Thoracic aorta (tissue), 2 donors: Measurements from ENCODE around the gene B3GAT2. TPM values are rescaled to one million over a fixed set of nuclear protein-coding genes. Genes with fewer than 3 reads are reported as not detected.
"Not testable (repeated sequence)": the region's sequence is repeated elsewhere in the genome, so short reads cannot be mapped to it uniquely, and the experiment has no call there.

ENCODE experiments used
- ATAC-seq: fragments of 150-250 bp; one replicate; pipeline ENCODE4 v1.8.0; 2017; ENCODE audit warnings: low read depth; ENCODE audit not compliant: insufficient number of reproducible peaks, low FRiP score
- DNase-seq: peaks from one replicate; pipeline ENCODE4 v3.0.0-alpha.2; 2020; ENCODE audit warnings: low spot score
- H3K27ac ChIP-seq, 2 donors: fragments of 200-600 bp; sonication (generic); 1 replicate in 1 of 2; 2 replicates in 1 of 2; pipeline ENCODE4 v1.5.1; 2016; ENCODE audit warnings: mild to moderate bottlenecking in 2 of 2, moderate library complexity in 2 of 2
- H3K27me3 ChIP-seq: fragments of 200-600 bp; sonication (generic); replicated peaks from 2 replicates; pipeline ENCODE4 v1.6.0; 2016; ENCODE audit warnings: mild to moderate bottlenecking; ENCODE audit not compliant: insufficient read depth
- H3K36me3 ChIP-seq: fragments of 200-600 bp; sonication (generic); one replicate; pipeline ENCODE4 v1.5.1; 2016
- H3K4me1 ChIP-seq, 2 donors: fragments of 200-600 bp; sonication (generic); 1 replicate in 1 of 2; 2 replicates in 1 of 2; pipeline versions ENCODE4 v1.5.1 to v1.6.0; 2016; ENCODE audit warnings: low read depth in 2 of 2, mild to moderate bottlenecking in 1 of 2; ENCODE audit not compliant: control insufficient read depth in 1 of 2
- H3K4me3 ChIP-seq: fragments of 200-600 bp; sonication (generic); 2 replicates; pipeline ENCODE4 v1.5.1; 2016; ENCODE audit warnings: mild to moderate bottlenecking
- H3K9me3 ChIP-seq: fragments of 200-600 bp; sonication (generic); 2 replicates; pipeline ENCODE4 v1.5.1; 2016
- CTCF ChIP-seq: fragments of 200-600 bp; sonication (generic); IDR thresholded peaks from one replicate; pipeline ENCODE4 v1.5.1; 2019; ENCODE audit warnings: antibody characterized with exemption
- total RNA-seq, 2 donors: library from RNA; depleted of rRNA; stranded (reverse); fragments of >200 nt; gene quantifications; one replicate each; pipeline versions ENCODE4 v1.1.0 to v1.2.3, GENCODE V29; 2016

The B3GAT2 gene
- total RNA-seq, 2 donors from 2014 or later, result not detected

GRCh38 chr6:70954176-70954575 lies 2.7 kb downstream of the B3GAT2 start:
- Histone ChIP-seq H3K4me1 (peaks cover 6 to 21% of the 10 kb centered on the region in 2 donors), H3K9me3 (no peaks in the 10 kb centered on the region), H3K36me3 (no peaks in the 10 kb centered on the region), H3K27me3 (no peaks in the 10 kb centered on the region), H3K27ac (no peak overlapping the region), H3K4me3 (no peak overlapping the region)
- no peak for DNase-seq
- no peak for ATAC-seq
- no peak for TF ChIP-seq CTCF

- TF ChIP-seq CTCF, result no peak
- H3K36me3 ChIP-seq, result no peaks in the 10 kb centered on the region
- no peaks in the 10 kb centered on the region for H3K9me3 ChIP-seq
- no peaks in the 10 kb centered on the region for H3K27me3 ChIP-seq
- H3K27ac ChIP-seq, result no peak overlapping the region
- DNase-seq (no peak), ATAC-seq (no peak)
- peaks cover 6 to 21% of the 10 kb centered on the region in 2 donors for H3K4me1 ChIP-seq
- no peak overlapping the region for H3K4me3 ChIP-seq
These were observed 4.2 kb downstream of the B3GAT2 start for GRCh38 chr6:70952608-70953165.

- H3K27me3 ChIP-seq, H3K27ac ChIP-seq, H3K36me3 ChIP-seq, ATAC-seq, H3K9me3 ChIP-seq, H3K4me3 ChIP-seq, H3K4me1 ChIP-seq, DNase-seq: not testable (repeated sequence)
These were observed 12.5 kb downstream of the B3GAT2 start for GRCh38 chr6:70944321-70944720.

- Histone ChIP-seq H3K27ac (no peak overlapping the region), H3K9me3 (no peaks in the 10 kb centered on the region), H3K4me1 (no peaks in the 10 kb centered on the region), H3K27me3 (no peaks in the 10 kb centered on the region), H3K36me3 (no peaks in the 10 kb centered on the region), H3K4me3 (no peak overlapping the region)
- no peak for ATAC-seq
- no peak for DNase-seq
- TF ChIP-seq CTCF, result no peak
These were observed 23.0 kb downstream of the B3GAT2 start for GRCh38 chr6:70933853-70934252.

GRCh38 chr6:70905742-70906141 lies 51.1 kb downstream of the B3GAT2 start:
- Histone ChIP-seq H3K27ac (no peak overlapping the region), H3K27me3 (no peaks in the 10 kb centered on the region), H3K9me3 (no peaks in the 10 kb centered on the region), H3K36me3 (no peaks in the 10 kb centered on the region), H3K4me3 (no peak overlapping the region), H3K4me1 (no peaks in the 10 kb centered on the region)
- DNase-seq (no peak), ATAC-seq (no peak)
- TF ChIP-seq CTCF, result no peak
